GM18867 (cell line): ENCODE measurements around the gene NEDD4L.

ENCODE experiments used
- ATAC-seq: cut with Tn5 transposase; IDR thresholded peaks from one replicate; pipeline ENCODE4 v1.9.1; 2021; ENCODE audit warnings: mild to moderate bottlenecking, moderate library complexity; ENCODE audit not compliant: unreplicated experiment

The NEDD4L gene

GRCh38 chr18:58175786-58176176 lies 131.8 kb downstream of the NEDD4L start:
- ATAC-seq: no peak

- no peak for ATAC-seq
Measured at GRCh38 chr18:58177004-58177717, 133.1 kb downstream of the NEDD4L start.

GRCh38 chr18:58177896-58178470 lies 134.0 kb downstream of the NEDD4L start:
- no peak for ATAC-seq

GRCh38 chr18:58178511-58178910 lies 134.5 kb downstream of the NEDD4L start:
- ATAC-seq: no peak

- ATAC-seq: no peak
Measured at GRCh38 chr18:58180172-58180571, 136.1 kb downstream of the NEDD4L start.

- ATAC-seq: no peak
Measured at GRCh38 chr18:58180738-58181353, 136.8 kb downstream of the NEDD4L start.

- ATAC-seq: no peak
Measured at GRCh38 chr18:58181988-58182387, 138.0 kb downstream of the NEDD4L start.

- no peak for ATAC-seq
Measured at GRCh38 chr18:58183226-58183625, 139.2 kb downstream of the NEDD4L start.

- ATAC-seq: no peak
Measured at GRCh38 chr18:58186258-58186948, 142.4 kb downstream of the NEDD4L start.

- no peak for ATAC-seq
Measured at GRCh38 chr18:58187674-58188073, 143.6 kb downstream of the NEDD4L start.

GRCh38 chr18:58188996-58189395 lies 145.0 kb downstream of the NEDD4L start:
- ATAC-seq: no peak

GRCh38 chr18:58190842-58191530 lies 147.0 kb downstream of the NEDD4L start:
- ATAC-seq: no peak

- ATAC-seq: no peak
Measured at GRCh38 chr18:58191626-58192025, 147.6 kb downstream of the NEDD4L start.

- ATAC-seq: no peak
Measured at GRCh38 chr18:58192519-58192918, 148.5 kb downstream of the NEDD4L start.

GRCh38 chr18:58194028-58194427 lies 150.0 kb downstream of the NEDD4L start:
- ATAC-seq: no peak

- peak; percentile 46 for ATAC-seq
Measured at GRCh38 chr18:58195278-58195765, 151.3 kb downstream of the NEDD4L start.

GRCh38 chr18:58196164-58196563 lies 152.1 kb downstream of the NEDD4L start:
- ATAC-seq: no peak

- ATAC-seq: no peak
Measured at GRCh38 chr18:58196881-58197872, 153.2 kb downstream of the NEDD4L start.

GRCh38 chr18:58201268-58201667 lies 157.2 kb downstream of the NEDD4L start:
- no peak for ATAC-seq
